ENCODE results near the gene FIGNL1. TPM values are rescaled to one million over a fixed set of nuclear protein-coding genes. Genes with fewer than 3 reads are reported as not detected.

The FIGNL1 gene
- total RNA-seq, 1 experiment from 2014 or later = 6.4 TPM

GRCh38 chr7:50467817-50468610 lies 17.9 kb upstream of the FIGNL1 start (continued):
- no peak for TF ChIP-seq ATF6 (CRISPR knock-in tag; IDR thresholded peaks at IDR 0.05)
- TF ChIP-seq OVOL2 (CRISPR knock-in tag; IDR thresholded peaks at IDR 0.05; ENCODE audit: borderline replicate concordance) = no peak
- TF ChIP-seq ATF1 (CRISPR knock-in tag; IDR thresholded peaks at IDR 0.05) = no peak
- no peak for TF ChIP-seq KAT7 (CRISPR knock-in tag; IDR thresholded peaks at IDR 0.05; ENCODE audit: borderline replicate concordance)
- no peak for TF ChIP-seq ZNF512 (CRISPR knock-in tag; IDR thresholded peaks at IDR 0.05; ENCODE audit: borderline replicate concordance)
- TF ChIP-seq NFATC4 (CRISPR knock-in tag; IDR thresholded peaks at IDR 0.05) = no peak
- TF ChIP-seq PRDM15 (CRISPR knock-in tag; IDR thresholded peaks at IDR 0.05) = no peak
- no peak for TF ChIP-seq ELF4 (CRISPR knock-in tag; IDR thresholded peaks at IDR 0.05; ENCODE audit: low read depth)
- no peak for TF ChIP-seq FOXP4 (CRISPR knock-in tag; IDR thresholded peaks at IDR 0.05)
- TF ChIP-seq NR3C1 (CRISPR knock-in tag; conservative IDR thresholded peaks at IDR 0.05; ENCODE audit: low read depth) = no peak
- TF ChIP-seq CDX4 (CRISPR knock-in tag; IDR thresholded peaks at IDR 0.05; ENCODE audit: borderline replicate concordance) = no peak
- no peak for TF ChIP-seq ZBTB43 (CRISPR knock-in tag; IDR thresholded peaks at IDR 0.05)
- peak; percentile 97 for TF ChIP-seq MAX (CRISPR knock-in tag; IDR thresholded peaks at IDR 0.05)
- peak; percentile 77 for TF ChIP-seq CTCF (IDR thresholded peaks at IDR 0.05)
- TF ChIP-seq EMX1 (CRISPR knock-in tag; IDR thresholded peaks at IDR 0.05) = no peak
- no peak for TF ChIP-seq ZNF425 (CRISPR knock-in tag; conservative IDR thresholded peaks at IDR 0.05)
- TF ChIP-seq USF1 (CRISPR knock-in tag; IDR thresholded peaks at IDR 0.05) = peak; percentile 65; the same call in 1 of the 2 replicates
- TF ChIP-seq CREB1 (CRISPR knock-in tag; IDR thresholded peaks at IDR 0.05) = 0 out of 2 replicates have a peak, but pooled peaks have one; percentile 41
- no peak for TF ChIP-seq ZNF219 (CRISPR knock-in tag; IDR thresholded peaks at IDR 0.05; ENCODE audit: borderline replicate concordance)
- TF ChIP-seq ESRRA (CRISPR knock-in tag; IDR thresholded peaks at IDR 0.05; ENCODE audit: borderline replicate concordance) = no peak
- peak; percentile 70; the same call in 1 of the 2 replicates for TF ChIP-seq TEAD1 (CRISPR knock-in tag; IDR thresholded peaks at IDR 0.05)

Data from WTC11 (cell line).